GM18507 (cell line): ENCODE measurements around the gene ADGRG7.
A peak's percentile ranks its signal among the peaks of the same experiment; 100 is the strongest.
"Not testable (repeated sequence)": the region's sequence is repeated elsewhere in the genome, so short reads cannot be mapped to it uniquely, and the experiment has no call there.

Experiments
- DNase-seq: peaks from one replicate; pipeline ENCODE4 v3.0.0; 2011; ENCODE audit warnings: low read depth; ENCODE audit not compliant: insufficient read length; ENCODE audit errors: extremely low spot score
- FAIRE-seq: peaks from 2 replicates; lab custom pipeline; 2011; peaks lifted over from hg19 to GRCh38; lab: Jason Lieb, UNC

The ADGRG7 gene

GRCh38 chr3:100609305-100609704, at the start of gene ADGRG7:
Gene ADGRG7, plus strand, starts transcription at chr3:100609601. Its CDS starts 256 bp downstream, at chr3:100609857.
- DNase-seq: no peak
- FAIRE-seq: no peak

GRCh38 chr3:100560426-100560825, 49.0 kb upstream of the ADGRG7 start:
- no peak for FAIRE-seq
- no peak for DNase-seq

GRCh38 chr3:100561459-100562158, 47.8 kb upstream of the ADGRG7 start:
- FAIRE-seq (no peak), DNase-seq (no peak)

- FAIRE-seq (no peak), DNase-seq (no peak)
Measured at GRCh38 chr3:100562224-100562857, 47.1 kb upstream of the ADGRG7 start.

- FAIRE-seq: no peak
- DNase-seq: no peak
Measured at GRCh38 chr3:100563228-100563627, 46.2 kb upstream of the ADGRG7 start.

GRCh38 chr3:100563652-100564211, 45.7 kb upstream of the ADGRG7 start:
- FAIRE-seq: no peak
- DNase-seq: no peak

GRCh38 chr3:100570811-100571210, 38.6 kb upstream of the ADGRG7 start:
- FAIRE-seq (no peak), DNase-seq (no peak)

- DNase-seq (no peak), FAIRE-seq (no peak)
Measured at GRCh38 chr3:100574536-100574935, 34.9 kb upstream of the ADGRG7 start.

GRCh38 chr3:100575704-100576103, 33.7 kb upstream of the ADGRG7 start:
- FAIRE-seq: no peak

GRCh38 chr3:100577382-100578008, 31.9 kb upstream of the ADGRG7 start:
- FAIRE-seq: no peak
- no peak for DNase-seq

More at GRCh38 chr3:100575704-100576103, 33.7 kb upstream of the ADGRG7 start:
- no peak for DNase-seq

GRCh38 chr3:100578646-100579045, 30.8 kb upstream of the ADGRG7 start:
- no peak for DNase-seq
- FAIRE-seq: no peak

GRCh38 chr3:100580147-100580546, 29.3 kb upstream of the ADGRG7 start:
- FAIRE-seq (no peak), DNase-seq (no peak)

- FAIRE-seq: no peak
Measured at GRCh38 chr3:100581650-100582049, 27.8 kb upstream of the ADGRG7 start.

GRCh38 chr3:100582157-100582556, 27.2 kb upstream of the ADGRG7 start:
- FAIRE-seq, DNase-seq: not testable (repeated sequence)

More at GRCh38 chr3:100581650-100582049, 27.8 kb upstream of the ADGRG7 start:
- no peak for DNase-seq

- no peak for DNase-seq
- no peak for FAIRE-seq
Measured at GRCh38 chr3:100584101-100584660, 25.2 kb upstream of the ADGRG7 start.

GRCh38 chr3:100586832-100587231, 22.6 kb upstream of the ADGRG7 start:
- FAIRE-seq (no peak), DNase-seq (no peak)

GRCh38 chr3:100588251-100588650, 21.1 kb upstream of the ADGRG7 start:
- DNase-seq (no peak), FAIRE-seq (no peak)

- DNase-seq (peak; percentile 49), FAIRE-seq (peak; percentile 93)
Measured at GRCh38 chr3:100590114-100590839, 19.1 kb upstream of the ADGRG7 start.

GRCh38 chr3:100590840-100591147, 18.6 kb upstream of the ADGRG7 start:
- no peak for FAIRE-seq
- DNase-seq: no peak

GRCh38 chr3:100591411-100591810, 18.0 kb upstream of the ADGRG7 start:
- FAIRE-seq: no peak
- DNase-seq: no peak
